NT2/D1 (cell line): ENCODE results near the gene ALAD.

Source experiments
- SUZ12 ChIP-seq: IDR thresholded peaks from 2 replicates; pipeline ENCODE4 v1.6.1; 2011; ENCODE audit not compliant: insufficient read length, insufficient read depth; ENCODE audit errors: extremely low read depth
- ZNF274 ChIP-seq: IDR thresholded peaks from 2 replicates; pipeline ENCODE4 v1.6.1; 2011; ENCODE audit warnings: mild to moderate bottlenecking, low read depth, low read length

- TF ChIP-seq SUZ12 (no peak), ZNF274 (no peak)
Measured at GRCh38 chr9:113370806-113371325, 30.2 kb downstream of the ALAD start.
